Fibroblast of pulmonary artery (primary cell): ENCODE measurements around the gene NT5DC3.

Experiments used
- DNase-seq: peaks from one replicate; pipeline ENCODE4 v3.0.0-alpha.2; 2010; ENCODE audit warnings: low read depth
- H3K4me3 ChIP-seq: replicated peaks from 2 replicates; pipeline ENCODE4 v1.5.1; 2011; ENCODE audit warnings: low read depth, mild to moderate bottlenecking, control low read depth, low read length, moderate library complexity
- TF ChIP-seq, protein P1 (sequence below): IDR thresholded peaks from 2 replicates; pipeline ENCODE4 v1.5.1; 2011; ENCODE audit warnings: mild to moderate bottlenecking, control low read depth, low read length, inconsistent platforms; ENCODE audit errors: missing control alignments

Gene NT5DC3

DNA sequence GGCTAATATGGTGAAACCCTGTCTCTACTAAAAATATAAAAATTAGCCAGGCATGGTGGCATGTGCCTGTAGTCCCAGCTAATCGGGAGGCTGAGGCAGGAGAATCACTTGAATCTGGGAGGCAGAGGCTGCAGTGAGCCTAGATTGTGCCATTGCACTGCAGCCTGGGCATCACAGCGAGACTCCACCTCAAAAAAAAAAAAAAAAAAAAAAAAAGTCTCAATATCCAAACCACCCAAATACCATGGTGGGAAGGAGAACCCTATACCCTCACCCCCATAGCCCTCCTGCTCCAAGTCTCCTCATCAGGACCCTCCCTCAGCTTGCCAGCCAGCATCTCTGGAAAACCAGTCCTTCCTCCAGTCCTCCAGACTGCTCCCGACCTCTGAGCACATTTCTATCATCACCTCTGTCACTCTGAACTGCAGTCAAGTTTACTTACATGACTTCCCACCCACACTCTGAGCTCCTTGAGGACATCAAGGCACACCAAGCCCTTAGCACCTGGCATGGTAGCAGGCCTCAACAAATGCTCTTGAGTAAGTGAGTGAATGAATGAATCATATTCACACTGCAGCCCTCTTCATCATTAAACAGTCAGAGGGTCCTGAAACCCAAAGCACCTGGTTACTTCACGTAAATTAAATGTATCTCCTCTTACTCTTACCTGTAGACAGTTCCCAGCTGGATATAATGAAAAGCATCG, 35.2 kb downstream of the NT5DC3 start:
- TF ChIP-seq, protein P1, sequence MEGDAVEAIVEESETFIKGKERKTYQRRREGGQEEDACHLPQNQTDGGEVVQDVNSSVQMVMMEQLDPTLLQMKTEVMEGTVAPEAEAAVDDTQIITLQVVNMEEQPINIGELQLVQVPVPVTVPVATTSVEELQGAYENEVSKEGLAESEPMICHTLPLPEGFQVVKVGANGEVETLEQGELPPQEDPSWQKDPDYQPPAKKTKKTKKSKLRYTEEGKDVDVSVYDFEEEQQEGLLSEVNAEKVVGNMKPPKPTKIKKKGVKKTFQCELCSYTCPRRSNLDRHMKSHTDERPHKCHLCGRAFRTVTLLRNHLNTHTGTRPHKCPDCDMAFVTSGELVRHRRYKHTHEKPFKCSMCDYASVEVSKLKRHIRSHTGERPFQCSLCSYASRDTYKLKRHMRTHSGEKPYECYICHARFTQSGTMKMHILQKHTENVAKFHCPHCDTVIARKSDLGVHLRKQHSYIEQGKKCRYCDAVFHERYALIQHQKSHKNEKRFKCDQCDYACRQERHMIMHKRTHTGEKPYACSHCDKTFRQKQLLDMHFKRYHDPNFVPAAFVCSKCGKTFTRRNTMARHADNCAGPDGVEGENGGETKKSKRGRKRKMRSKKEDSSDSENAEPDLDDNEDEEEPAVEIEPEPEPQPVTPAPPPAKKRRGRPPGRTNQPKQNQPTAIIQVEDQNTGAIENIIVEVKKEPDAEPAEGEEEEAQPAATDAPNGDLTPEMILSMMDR = no peak
- no peak overlapping the region for H3K4me3 ChIP-seq
- no peak for DNase-seq

GRCh38 chr12:103803847-103804246, 37.2 kb downstream of the NT5DC3 start:
- H3K4me3 ChIP-seq = no peak overlapping the region
- no peak for DNase-seq
- TF ChIP-seq, protein P1 = no peak

DNA sequence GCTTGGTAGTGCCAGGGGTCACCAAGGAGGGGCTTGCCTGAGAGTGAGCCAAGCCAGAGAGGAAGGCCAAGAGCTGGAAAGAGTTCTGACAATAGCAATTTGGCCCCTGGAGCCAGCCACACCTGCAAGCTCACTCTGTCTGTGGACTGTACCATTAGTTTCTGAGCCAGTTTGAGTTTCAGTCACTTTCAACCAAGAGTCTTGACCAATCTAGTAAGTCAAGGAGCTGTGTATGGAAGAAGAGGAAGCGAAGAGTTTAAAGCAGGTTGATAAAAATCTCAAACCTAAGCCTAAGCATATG, 38.5 kb downstream of the NT5DC3 start:
- TF ChIP-seq, protein P1 = no peak
- DNase-seq = no peak
- no peak overlapping the region for H3K4me3 ChIP-seq

GRCh38 chr12:103801709-103802585, 39.1 kb downstream of the NT5DC3 start:
- TF ChIP-seq, protein P1 = no peak
- DNase-seq = peak; percentile 35
- H3K4me3 ChIP-seq = no peak overlapping the region

- H3K4me3 ChIP-seq = peak overlapping the region; percentile 8
- peak; percentile 86 for DNase-seq
- TF ChIP-seq, protein P1 = no peak
Measured at GRCh38 chr12:103799857-103800771, 40.9 kb downstream of the NT5DC3 start.

DNA sequence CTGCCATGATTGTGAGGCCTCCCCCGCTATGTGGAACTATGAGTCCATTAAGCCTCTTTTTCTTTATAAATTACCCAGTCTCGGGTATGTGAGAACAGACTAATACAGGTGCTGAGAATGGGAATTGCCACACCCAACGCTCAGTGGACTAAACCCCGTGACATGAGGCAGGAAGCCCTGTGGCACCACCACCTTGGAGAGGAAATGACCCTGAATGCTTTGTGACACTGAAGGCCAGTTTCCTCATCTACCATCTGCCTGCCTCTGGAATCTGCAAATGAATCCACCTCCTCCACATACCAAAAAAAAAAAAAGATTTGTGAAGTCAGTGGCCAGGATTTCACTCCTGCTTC, 41.6 kb downstream of the NT5DC3 start:
- H3K4me3 ChIP-seq = no peak overlapping the region
- no peak for DNase-seq
- TF ChIP-seq, protein P1 = no peak
